GM21423 (cell line): ENCODE data around the gene MT1F.
"Not testable (repeated sequence)": the region's sequence is repeated elsewhere in the genome, so short reads cannot be mapped to it uniquely, and the experiment has no call there.

Source experiments
- ATAC-seq: cut with Tn5 transposase; IDR thresholded peaks from one replicate; pipeline ENCODE4 v1.9.1; 2021; ENCODE audit warnings: mild to moderate bottlenecking, moderate library complexity; ENCODE audit not compliant: unreplicated experiment

Gene MT1F

DNA sequence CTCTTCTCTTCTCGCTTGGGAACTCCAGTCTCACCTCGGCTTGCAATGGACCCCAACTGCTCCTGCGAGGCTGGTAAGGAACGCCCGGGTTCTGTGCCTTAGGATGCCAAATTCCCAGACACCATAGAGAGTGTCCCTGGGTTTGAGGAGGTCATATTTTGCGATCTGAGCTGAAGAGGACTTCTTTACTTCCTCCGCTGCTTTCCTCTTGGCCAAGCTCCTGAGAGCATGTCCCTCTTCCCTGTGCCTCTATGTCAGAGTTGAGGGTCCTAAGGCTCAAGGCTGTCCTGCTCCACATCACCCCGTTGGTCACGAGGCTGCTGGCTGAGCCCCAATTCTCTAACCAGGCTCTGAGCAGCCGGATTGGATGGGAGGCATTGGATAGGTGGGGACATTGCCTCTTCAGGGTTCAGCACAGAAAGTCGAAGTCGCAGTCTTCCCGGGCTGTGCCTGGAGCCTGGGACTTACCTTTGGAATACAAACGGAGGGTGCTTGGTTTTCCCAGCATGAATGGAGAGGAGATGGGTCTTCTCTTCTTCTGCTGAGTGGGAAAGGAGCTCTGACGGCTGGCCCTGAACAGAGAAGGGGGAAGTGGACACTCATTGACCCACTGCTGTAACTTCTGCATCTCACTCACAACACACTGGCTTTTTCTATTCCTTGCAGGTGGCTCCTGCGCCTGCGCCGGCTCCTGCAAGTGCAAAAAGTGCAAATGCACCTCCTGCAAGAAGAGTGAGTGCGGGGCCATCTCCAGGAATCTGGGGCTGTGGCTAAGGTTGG is 12.3 kb downstream of the MT1F start:
- no peak for ATAC-seq

DNA sequence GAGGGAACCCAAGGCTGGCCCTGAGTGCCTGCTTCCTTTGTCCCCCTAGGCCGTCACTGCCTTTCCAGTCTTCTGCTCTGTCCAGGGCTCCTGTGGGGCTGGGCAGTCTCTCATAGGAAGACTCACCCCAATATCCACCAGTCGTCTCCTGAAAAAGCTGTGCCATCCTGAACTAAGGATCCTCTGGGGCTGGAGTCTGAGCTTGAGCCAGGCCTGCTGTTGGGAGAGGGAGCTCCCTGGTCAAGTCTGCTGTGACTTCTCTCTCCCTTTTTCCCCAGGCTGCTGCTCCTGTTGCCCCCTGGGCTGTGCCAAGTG is 12.8 kb downstream of the MT1F start:
- ATAC-seq: no peak

DNA sequence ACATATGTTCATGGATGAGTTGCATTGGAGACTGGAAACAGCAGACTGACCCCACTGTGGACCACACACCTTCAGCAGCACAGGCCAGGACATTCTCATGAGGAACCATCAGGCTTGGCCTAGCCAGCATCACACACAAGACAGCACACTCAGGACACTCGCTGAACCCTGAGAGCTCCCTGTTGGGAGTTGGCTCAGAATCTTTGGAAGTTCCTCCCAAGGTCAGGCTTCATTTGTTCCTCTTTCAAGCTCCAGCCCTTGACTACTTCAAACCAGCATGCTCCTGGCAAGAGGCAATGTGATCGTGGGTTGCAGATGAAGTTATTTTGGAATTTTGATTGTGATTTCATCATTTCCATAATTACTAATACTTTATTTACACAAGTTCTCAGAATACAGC is 13.9 kb downstream of the MT1F start:
- ATAC-seq: not testable (repeated sequence)

DNA sequence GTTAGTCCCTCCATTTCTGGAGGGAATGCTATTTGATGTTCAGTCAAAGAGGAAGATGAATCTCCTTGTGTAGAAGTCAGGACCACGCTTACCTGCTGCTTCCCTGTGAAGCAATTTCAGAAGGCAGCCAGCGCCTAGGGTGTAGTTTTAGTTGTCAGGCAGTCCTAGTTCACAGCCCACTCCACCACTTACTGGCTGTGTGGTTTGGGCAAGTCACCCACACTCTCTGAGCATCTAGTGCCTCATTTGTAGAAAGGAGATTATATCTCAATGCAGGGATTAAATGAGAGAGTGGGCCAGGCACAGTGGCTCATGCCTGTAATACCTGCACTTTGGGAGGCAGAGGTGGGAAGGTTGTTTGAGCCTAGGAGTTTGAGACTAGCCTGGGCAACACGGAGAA is 14.4 kb downstream of the MT1F start:
- not testable (repeated sequence) for ATAC-seq

DNA sequence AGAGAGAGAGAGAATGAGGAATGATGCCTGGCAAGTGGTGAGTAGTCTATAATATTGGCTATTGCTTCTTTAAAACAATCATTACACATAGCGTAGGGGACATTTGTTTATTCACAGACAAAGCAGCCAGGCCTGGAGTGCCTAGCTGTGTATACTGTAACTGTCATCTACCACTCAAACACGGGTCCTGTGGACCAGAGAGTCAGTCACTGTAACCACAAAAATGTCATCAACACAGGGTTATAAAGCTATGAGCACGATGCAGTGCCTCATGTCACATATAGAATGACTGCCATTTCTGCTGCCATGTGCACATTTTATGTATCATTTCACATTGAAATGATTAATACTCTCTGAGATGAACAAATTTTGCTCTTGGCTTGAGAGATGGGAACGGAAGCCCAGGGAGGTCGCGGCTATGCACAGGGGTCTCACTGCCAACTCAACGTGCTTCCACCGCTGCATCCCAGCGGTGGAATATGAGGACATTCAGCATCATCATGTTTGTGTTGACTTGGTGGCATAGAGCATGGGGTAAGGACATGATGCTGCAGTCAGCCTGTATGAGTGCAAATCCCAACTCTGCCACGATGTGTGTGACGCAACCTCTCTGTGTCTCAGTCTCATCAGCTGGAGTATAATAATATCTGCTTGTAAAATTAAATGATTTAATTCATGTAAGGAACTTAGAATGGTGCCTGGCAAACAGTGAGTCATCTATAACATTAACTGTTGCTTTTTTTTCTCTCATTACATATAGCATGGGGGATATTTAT is 15.2 kb downstream of the MT1F start:
- no peak for ATAC-seq

DNA sequence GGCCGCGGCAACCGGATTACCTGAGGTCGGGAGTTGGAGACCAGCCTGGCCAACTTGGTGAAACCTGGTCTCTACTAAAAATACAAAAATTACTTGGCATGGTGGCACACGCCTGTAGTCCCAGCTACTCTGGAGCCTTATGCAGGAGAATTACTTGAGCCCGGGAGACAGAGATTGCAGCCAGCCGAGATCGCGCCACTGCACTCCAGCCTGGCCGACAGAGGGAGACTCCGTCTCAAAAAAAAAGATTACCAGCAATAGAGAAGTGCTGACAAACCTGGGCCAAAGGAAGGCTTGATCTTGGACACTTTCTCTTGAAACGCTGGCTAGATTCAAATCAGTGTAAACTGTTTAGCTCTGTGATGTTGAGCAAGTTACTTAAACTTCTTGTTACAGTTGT is 16.2 kb downstream of the MT1F start:
- no peak for ATAC-seq

DNA sequence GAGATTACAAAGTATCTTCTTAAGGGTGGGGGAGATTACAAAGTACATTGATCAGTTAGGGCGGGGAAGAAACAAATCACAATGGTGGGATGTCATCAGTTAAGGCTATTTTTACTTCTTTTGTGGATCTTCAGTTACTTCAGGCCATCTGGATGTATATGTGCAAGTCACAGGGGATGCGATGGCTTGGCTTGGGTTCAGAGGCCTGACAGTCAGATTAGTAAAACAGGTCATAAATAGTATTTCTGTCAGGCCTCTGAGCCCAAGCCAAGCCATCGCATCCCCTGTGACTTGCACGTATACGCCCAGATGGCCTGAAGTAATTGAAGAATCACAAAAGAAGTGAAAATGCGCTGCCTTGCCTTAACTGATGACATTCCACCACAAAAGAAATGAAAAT is 16.8 kb downstream of the MT1F start:
- not testable (repeated sequence) for ATAC-seq

DNA sequence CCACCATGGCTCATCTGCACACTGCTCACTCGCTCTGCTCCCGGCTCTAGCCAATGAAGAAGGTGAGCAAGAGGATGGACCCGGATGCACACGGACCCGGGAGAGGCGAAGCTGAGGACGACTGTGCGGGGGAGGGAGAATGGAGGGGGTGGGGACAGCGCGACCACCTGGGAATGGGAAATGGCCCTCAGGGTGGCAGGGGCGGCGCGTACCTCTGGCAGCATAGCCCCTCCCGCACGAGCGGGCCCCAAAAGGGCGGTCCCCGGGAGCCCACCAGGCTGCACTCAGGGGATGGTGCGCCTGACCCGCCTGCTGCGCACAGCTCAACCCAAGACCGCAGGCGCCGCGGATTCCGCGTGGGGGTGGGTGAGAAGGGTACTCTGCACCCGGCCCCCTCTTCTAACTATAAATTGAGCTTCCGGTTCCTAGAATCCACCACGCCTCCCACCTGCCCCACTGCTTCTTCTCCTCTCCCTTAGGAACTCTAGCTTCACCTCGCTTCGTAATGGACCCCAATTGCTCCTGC is 18.0 kb downstream of the MT1F start:
- no peak for ATAC-seq

DNA sequence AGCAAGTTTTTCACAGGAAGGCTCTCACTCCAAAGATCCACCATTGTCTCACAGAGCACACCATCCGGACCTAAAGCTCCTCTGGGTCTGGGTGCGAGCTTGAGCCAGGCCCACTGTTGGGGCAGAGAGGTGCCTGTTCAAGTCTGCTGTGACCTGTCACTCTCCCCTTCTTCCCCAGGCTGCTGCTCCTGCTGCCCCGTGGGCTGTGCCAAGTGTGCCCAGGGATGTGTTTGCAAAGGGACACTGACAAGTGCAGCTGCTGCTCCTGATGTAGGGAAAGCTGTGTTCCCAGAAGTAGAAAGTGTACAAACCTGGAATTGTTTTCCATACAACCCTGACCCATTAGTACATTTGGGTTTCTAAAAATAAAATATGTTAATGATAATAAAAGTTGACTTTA is 19.7 kb downstream of the MT1F start:
- no peak for ATAC-seq

DNA sequence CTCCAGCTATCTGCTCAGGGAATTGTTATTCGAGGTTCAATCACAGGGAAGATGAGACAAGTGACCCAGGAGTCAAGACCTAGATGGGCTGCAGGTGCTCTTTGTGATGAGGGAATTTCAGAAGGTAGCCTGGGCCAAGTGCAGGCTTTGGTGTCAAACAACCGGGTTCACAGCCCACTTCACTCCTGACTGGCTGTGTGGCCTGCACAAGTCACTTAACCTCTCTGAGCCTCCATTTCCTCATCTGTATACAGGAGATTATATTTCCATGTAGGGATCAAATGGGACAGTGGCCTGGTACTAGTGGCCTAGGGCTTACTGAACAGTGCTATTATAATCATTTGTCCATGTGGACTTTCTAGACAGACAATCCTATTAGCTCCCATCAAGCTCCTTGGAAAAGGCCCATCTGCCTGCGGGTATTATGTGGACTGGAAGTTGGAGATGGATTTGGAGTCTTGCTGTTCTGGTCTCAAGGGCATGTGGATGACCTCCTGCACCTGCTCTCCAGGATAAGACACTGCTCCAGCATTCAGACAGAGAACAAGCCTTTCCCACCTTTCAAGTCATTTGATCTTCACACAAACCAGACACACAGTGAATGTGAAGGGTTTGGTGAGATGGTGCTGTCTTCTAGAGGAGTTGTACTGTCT is 21.4 kb downstream of the MT1F start:
- ATAC-seq: no peak

DNA sequence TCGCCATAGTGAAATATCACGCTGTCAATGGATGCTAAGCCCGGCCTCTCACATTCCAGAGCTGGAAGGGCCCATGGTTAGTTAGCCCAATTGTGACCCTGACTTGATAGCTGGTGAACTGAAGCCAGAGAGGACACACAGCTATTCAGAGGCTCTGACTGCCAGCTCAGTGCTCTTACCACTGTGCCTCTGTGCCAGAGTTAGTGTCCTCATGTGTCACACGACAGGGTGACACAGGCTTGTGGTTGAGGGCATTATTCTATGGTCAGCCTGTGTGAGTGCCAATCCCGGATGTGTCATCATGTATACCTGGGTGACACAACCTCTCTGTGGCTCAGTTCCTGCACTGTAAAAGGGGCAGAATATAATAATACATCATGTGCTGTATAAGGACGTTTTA is 22.1 kb downstream of the MT1F start:
- ATAC-seq: no peak

DNA sequence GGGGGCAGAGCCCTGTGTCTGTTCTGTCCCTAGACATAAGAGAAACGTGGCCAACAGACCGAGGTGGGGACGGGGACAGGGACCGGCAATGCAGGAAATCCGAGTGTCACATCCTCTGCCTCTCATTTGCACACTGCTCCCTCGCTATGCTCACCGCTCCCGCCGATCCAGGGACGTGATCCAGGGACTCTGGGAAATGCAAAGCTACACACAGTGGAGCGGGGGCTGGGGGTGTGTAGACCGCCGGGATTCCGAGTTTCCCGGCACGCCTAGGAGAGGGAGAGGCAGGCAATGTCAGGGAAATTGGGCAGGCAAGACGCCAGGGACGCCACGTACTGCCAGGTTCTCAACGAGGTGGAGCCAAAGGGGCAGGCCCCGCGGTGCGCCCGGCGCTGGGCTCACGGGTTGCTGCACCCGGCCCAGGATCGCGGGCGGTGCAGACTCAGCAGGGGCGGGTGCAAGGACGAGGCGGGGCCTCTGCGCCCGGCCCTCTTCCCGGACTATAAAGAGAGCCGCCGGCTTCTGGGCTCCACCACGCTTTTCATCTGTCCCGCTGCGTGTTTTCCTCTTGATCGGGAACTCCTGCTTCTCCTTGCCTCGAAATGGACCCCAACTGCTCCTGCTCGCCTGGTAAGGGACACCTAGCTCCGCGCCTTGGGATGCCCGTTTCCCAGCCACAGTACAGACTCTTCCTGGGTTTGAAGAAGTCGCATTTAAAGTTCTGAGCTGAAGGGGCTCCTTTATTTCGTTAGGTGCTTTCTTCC is 24.4 kb downstream of the MT1F start, which contains the start of gene MT1X:
TSS of gene MT1X (plus strand) at position 532 of the 764 bp plus-strand sequence. CDS start at position 603, 71 bp downstream.
- peak; percentile 97 for ATAC-seq

DNA sequence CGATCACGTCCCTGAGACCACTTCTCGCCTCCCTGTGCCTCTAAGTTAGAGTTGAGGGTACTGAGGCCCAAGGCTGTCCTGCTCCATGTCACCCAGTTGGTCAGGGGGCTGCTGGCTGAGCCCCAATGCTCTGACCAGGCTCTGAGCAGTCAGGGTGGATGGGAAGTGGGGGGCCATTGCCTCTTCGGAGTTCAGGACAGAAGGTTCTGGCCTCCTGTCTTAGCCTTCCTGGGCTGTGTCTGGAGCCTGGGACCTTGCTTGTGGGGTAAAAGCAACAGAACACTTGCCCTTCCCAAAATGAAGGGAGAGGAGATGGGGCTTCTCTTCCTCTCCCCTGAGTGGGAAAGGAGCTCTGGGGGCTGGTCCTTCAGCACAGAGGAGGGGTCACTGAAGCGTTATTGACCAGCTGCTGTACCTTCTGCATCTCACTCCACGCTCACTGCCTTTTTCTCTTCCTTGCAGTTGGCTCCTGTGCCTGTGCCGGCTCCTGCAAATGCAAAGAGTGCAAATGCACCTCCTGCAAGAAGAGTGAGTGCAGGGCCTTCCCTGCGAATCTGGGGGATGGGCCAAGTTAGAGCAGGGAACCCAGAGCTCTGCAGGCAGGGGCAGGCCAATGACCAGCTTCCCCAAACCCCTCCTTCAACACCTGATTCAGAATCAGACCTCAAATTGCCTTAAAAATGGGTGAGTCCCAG is 25.1 kb downstream of the MT1F start:
- no peak for ATAC-seq

DNA sequence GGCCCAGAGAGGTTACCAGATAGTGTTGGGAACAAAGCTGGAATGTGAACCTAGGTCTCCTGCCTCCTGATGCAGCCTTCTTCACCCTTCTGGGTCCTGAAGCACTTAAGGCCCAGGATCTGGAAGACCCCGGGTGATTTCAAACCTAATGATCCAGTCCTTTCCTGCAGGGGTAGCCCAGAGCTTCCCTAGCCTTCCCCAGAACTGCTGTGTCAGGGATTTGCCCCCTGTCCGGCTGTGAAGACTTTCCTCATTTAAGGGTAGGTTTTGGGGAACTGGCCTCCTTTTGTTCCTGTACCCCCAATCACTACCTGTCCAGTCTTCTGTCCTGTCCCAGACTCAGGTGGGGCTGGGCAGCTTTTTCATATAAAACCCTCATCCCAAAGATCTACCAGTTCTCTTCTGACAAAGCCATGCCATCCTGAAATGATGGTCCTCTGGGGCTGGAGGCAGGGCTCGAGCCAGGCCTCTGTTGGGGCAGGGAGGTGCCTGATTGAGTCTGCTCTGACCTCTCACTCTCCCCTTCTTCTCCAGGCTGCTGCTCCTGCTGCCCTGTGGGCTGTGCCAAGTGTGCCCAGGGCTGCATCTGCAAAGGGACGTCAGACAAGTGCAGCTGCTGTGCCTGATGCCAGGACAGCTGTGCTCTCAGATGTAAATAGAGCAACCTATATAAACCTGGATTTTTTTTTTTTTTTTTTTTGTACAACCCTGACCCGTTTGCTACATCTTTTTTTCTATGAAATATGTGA is 25.8 kb downstream of the MT1F start:
- no peak for ATAC-seq

DNA sequence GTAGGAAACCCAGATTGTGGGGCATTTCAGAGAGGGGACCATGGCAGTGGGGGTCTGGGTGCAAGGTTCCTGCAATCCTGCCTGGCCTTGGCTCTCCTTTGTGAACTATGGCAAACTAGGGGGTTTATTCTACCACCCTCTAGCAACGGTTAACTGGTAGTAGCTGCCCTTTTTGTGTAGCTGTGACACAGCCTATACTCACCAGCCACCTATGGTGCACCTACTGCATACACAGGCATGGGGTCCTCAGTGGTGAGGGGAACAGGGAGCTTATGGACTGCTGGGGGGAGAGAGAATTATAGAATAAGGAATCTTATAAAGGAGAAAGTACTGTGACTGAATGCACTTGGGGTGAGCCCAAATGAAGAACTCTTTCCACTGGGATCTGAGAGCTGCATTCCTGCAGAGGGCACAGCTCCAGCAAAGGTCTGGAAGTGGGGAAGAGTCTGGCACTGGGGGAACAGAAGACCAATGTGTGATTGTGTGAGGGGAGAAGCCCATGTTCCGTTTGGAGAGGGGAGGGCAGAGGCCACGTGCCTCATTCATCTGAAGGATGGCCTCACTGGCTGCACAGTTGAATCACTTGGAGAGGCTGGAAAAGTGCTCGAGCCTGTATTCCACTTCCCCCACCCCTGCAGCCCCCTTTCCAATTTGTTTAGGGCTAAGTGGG is 26.6 kb downstream of the MT1F start:
- no peak for ATAC-seq

DNA sequence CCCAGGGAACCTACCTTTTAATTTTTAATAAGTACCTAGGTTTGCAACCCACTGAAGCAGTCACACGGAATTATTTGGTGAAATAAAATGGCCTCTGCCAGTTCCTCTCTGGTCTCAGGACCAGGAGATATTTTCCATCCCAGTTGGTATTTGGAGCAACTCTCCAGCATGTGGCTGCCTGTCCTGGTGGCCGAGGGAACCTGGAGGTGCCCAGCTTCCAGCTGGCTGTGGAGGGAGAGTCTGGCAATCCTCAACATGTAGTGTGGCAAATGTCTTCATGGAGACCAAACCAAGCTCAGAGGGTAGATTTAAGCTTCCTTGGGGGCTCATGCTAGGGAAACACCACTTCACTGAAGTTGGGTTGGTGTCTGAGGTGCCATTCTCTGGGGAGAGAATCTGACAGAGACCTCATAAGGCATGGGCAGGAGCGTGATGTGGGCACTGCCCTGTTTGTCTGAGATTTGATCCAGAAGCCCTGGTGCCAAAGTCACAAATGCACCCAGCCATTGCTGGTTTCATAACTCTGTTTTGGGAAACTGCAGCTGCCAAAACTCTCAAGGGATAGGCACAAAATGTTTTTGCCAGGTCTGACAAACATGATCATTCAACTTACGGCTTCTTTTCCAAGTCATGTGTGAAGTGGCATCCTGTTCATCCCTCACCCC is 27.3 kb downstream of the MT1F start:
- ATAC-seq: no peak

DNA sequence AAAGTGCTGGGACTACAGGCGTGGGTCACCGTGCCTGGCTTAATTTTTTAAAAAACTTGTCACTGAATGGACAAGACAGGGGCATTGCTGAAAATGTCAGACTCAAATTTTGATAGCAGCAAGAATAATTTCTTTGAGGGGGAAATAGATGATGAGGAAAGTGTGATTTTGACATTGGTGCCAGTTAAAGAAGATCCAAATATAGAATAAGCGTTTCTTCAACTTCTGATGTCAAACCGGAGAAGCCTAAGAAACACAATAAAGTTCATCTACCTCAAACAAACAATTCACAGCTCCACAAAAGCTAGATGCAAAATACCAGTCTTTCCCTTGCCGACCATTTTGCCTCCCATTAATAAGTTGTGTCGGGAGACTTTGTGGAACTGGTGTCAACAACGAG is 29.0 kb downstream of the MT1F start:
- no peak for ATAC-seq

DNA sequence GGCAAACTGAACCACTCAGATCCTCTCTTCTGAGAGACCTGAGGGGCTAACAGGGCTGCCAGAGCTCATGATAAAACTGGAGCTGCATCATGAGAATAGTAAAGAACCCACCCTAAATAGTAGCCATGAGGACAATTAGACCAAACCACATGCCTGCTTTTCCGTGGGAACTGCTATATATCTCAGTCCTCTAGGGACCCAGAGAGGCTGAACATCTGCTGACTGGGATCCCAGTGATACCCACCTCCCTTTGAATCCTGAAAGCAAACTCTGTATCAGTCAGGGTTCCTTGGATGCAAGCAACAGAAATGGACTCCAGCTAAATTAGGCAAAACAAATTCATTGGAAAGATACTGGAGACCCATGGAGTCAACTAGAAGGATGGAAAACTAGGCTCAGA is 31.0 kb downstream of the MT1F start:
- ATAC-seq: no peak

DNA sequence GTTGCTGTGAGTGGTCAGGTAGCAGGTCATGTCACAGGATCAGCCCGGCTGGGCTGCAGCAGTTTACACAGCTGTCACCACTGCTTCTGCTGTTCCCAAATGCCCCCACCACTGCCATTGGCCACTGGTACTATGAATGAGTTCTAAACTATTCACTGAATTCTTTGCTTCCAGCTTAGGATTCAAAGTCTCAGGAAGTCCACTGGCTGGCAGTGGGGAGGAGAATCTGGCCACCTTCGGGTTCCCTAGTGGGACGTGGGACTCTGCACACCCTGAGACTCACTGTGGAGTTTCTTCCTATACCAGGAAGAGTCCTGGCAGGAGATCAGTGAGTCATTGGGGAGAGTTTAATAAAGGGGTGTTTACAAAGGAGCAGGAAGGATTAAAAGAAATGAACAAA is 31.4 kb downstream of the MT1F start:
- ATAC-seq: no peak
